NOMO-1 (cell line): ENCODE measurements around the gene FPGS.
"Not testable (repeated sequence)": the region's sequence is repeated elsewhere in the genome, so short reads cannot be mapped to it uniquely, and the experiment has no call there.

Source experiments
- DNase-seq, 2 experiments: peaks; one replicate each; lab custom pipeline; 2025; ENCODE audit not compliant: unreplicated experiment in 2 of 2; lab: John Stamatoyannopoulos, UW

Gene FPGS

GRCh38 chr9:127835991-127836516 lies 33.4 kb downstream of the FPGS start:
- peak; percentile 69 to 77 for DNase-seq

- DNase-seq, result not testable (repeated sequence)
These were observed 33.9 kb downstream of the FPGS start for GRCh38 chr9:127836561-127836960.

GRCh38 chr9:127837346-127837745 lies 34.7 kb downstream of the FPGS start:
- no peak for DNase-seq

GRCh38 chr9:127838375-127839078 lies 35.8 kb downstream of the FPGS start:
- no peak for DNase-seq

GRCh38 chr9:127841087-127841835 lies 38.6 kb downstream of the FPGS start:
- DNase-seq, result no peak

- no peak for DNase-seq
These were observed 42.2 kb downstream of the FPGS start for GRCh38 chr9:127844821-127845359.

- DNase-seq, result not testable (repeated sequence)
These were observed 42.9 kb downstream of the FPGS start for GRCh38 chr9:127845619-127846018.

- DNase-seq, result no peak
These were observed 43.9 kb downstream of the FPGS start for GRCh38 chr9:127846443-127847177.

- no peak for DNase-seq
These were observed 44.5 kb downstream of the FPGS start for GRCh38 chr9:127847178-127847510.

- no peak for DNase-seq
These were observed 45.4 kb downstream of the FPGS start for GRCh38 chr9:127847833-127848755.

GRCh38 chr9:127848756-127849504 lies 46.2 kb downstream of the FPGS start:
- no peak for DNase-seq

GRCh38 chr9:127850286-127850830 lies 47.7 kb downstream of the FPGS start:
- no peak for DNase-seq

- no peak for DNase-seq
These were observed 50.1 kb downstream of the FPGS start for GRCh38 chr9:127852829-127853228.

GRCh38 chr9:127853312-127854183 lies 50.9 kb downstream of the FPGS start:
- DNase-seq, result no peak

- peak in 1 of 2 experiments; percentile 29 for DNase-seq
These were observed 51.6 kb downstream of the FPGS start, which contains the start of gene ENG for GRCh38 chr9:127854184-127854806. TSS of gene ENG (minus strand) at chr9:127854658. CDS start at chr9:127854355, 303 bp downstream.

- no peak for DNase-seq
These were observed 52.3 kb downstream of the FPGS start for GRCh38 chr9:127854960-127855359.

- no peak for DNase-seq
These were observed 52.8 kb downstream of the FPGS start for GRCh38 chr9:127855522-127855921.
